ENCODE measurements around the gene STK32B. TPM values are rescaled to one million over a fixed set of nuclear protein-coding genes. Genes with fewer than 3 reads are reported as not detected.

STK32B gene
- total RNA-seq, 2 donors from 2014 or later: 0.09 to 7.3 TPM

- Histone ChIP-seq H3K4me3 (no peak overlapping the region), H3K27ac (no peak overlapping the region), H3K4me1 (replicated peaks) (no peaks in the 10 kb centered on the region), H3K36me3 (no peaks in the 10 kb centered on the region), H3K9me3 (no peaks in the 10 kb centered on the region), H3K27me3 (replicated peaks; ENCODE audit: insufficient read depth) (peaks cover 2% of the 10 kb centered on the region)
- DNase-seq (ENCODE audit: low spot score): no peak
- intact Hi-C loops (cut with DNase I): no loop called here
- TF ChIP-seq POLR2AphosphoS5 (IDR thresholded peaks at IDR 0.05) (no peak), CTCF (IDR thresholded peaks at IDR 0.05) (no peak), POLR2A (IDR thresholded peaks at IDR 0.05) (no peak)
- 93% methylated on average over 4 of the region's 4 CpGs for WGBS
Measured at GRCh38 chr4:5465529-5465928, 414.2 kb downstream of the STK32B start.

DNA sequence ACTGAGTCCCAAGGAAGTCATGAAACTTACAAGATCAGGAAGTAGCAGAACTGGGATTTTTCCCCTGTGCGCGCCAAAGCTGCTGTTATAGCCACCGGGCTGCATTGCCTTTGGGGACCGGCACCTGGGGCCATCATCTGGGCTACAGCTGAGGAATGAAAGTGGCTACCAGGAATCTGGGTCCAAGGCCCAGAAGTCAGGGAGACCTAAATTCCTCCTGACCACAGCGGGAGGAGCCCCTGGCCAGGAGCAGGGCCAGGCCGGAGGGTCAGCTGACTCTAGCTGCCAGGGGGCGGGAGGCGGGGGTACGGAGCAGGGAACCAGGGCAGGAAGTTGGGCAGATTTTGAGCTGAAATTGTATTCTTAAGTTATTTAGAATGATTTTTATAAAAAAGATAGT, 414.7 kb downstream of the STK32B start:
- no peak for DNase-seq (ENCODE audit: low spot score)
- H3K36me3 ChIP-seq: no peaks in the 10 kb centered on the region
- intact Hi-C loops (cut with DNase I): no loop called here
- 75% methylated on average over 9 of the region's 9 CpGs for WGBS
- no peaks in the 10 kb centered on the region for H3K27me3 ChIP-seq (replicated peaks; ENCODE audit: insufficient read depth)
- H3K27ac ChIP-seq: no peak overlapping the region
- TF ChIP-seq POLR2AphosphoS5 (IDR thresholded peaks at IDR 0.05): no peak
- no peak for TF ChIP-seq POLR2A (IDR thresholded peaks at IDR 0.05)
- TF ChIP-seq CTCF (IDR thresholded peaks at IDR 0.05): no peak
- no peaks in the 10 kb centered on the region for H3K4me1 ChIP-seq (replicated peaks)
- no peak overlapping the region for H3K4me3 ChIP-seq
- no peaks in the 10 kb centered on the region for H3K9me3 ChIP-seq

GRCh38 chr4:5467111-5467510, 415.8 kb downstream of the STK32B start:
- no peak overlapping the region for H3K27ac ChIP-seq
- intact Hi-C loops (cut with DNase I): no loop called here
- no peaks in the 10 kb centered on the region for H3K4me1 ChIP-seq (replicated peaks)
- H3K27me3 ChIP-seq (replicated peaks; ENCODE audit: insufficient read depth): no peaks in the 10 kb centered on the region
- TF ChIP-seq POLR2A (IDR thresholded peaks at IDR 0.05) (no peak), POLR2AphosphoS5 (IDR thresholded peaks at IDR 0.05) (no peak), CTCF (IDR thresholded peaks at IDR 0.05) (no peak)
- H3K9me3 ChIP-seq: no peaks in the 10 kb centered on the region
- no peak overlapping the region for H3K4me3 ChIP-seq
- H3K36me3 ChIP-seq: no peaks in the 10 kb centered on the region
- no peak for DNase-seq (ENCODE audit: low spot score)
- 87% methylated on average over 13 of the region's 13 CpGs for WGBS

GRCh38 chr4:5469151-5469775, 418.0 kb downstream of the STK32B start:
- DNase-seq (ENCODE audit: low spot score): no peak
- no peaks in the 10 kb centered on the region for H3K36me3 ChIP-seq
- 74% methylated on average over 8 of the region's 8 CpGs for WGBS
- TF ChIP-seq CTCF (IDR thresholded peaks at IDR 0.05): no peak
- TF ChIP-seq POLR2AphosphoS5 (IDR thresholded peaks at IDR 0.05): no peak
- TF ChIP-seq POLR2A (IDR thresholded peaks at IDR 0.05): no peak
- no peaks in the 10 kb centered on the region for H3K27me3 ChIP-seq (replicated peaks; ENCODE audit: insufficient read depth)
- H3K4me3 ChIP-seq: no peak overlapping the region
- H3K27ac ChIP-seq: no peak overlapping the region
- intact Hi-C loops (cut with DNase I): no loop called here
- H3K9me3 ChIP-seq: no peaks in the 10 kb centered on the region
- H3K4me1 ChIP-seq (replicated peaks): no peaks in the 10 kb centered on the region

- H3K4me1 ChIP-seq (replicated peaks): no peaks in the 10 kb centered on the region
- H3K9me3 ChIP-seq: no peaks in the 10 kb centered on the region
- H3K36me3 ChIP-seq: no peaks in the 10 kb centered on the region
- 72% methylated on average over 5 of the region's 5 CpGs for WGBS
- intact Hi-C loops (cut with DNase I): no loop called here
- no peaks in the 10 kb centered on the region for H3K27me3 ChIP-seq (replicated peaks; ENCODE audit: insufficient read depth)
- no peak overlapping the region for H3K27ac ChIP-seq
- no peak for DNase-seq (ENCODE audit: low spot score)
- TF ChIP-seq POLR2AphosphoS5 (IDR thresholded peaks at IDR 0.05) (no peak), POLR2A (IDR thresholded peaks at IDR 0.05) (no peak), CTCF (IDR thresholded peaks at IDR 0.05) (no peak)
- no peak overlapping the region for H3K4me3 ChIP-seq
Measured at GRCh38 chr4:5469861-5470260, 418.6 kb downstream of the STK32B start.
